NAMALWA (cell line): ENCODE results near the gene ZNF544.

Experiments
- DNase-seq: peaks from one replicate; pipeline ENCODE4 v3.0.0-alpha.2; 2015; ENCODE audit warnings: low spot score

ZNF544 gene

GRCh38 chr19:58228585-58229254, at the start of gene ZNF544:
Gene ZNF544 (plus strand): TSS chr19:58228914. CDS start chr19:58244024, 15,110 bp downstream.
- peak; percentile 62 for DNase-seq

GRCh38 chr19:58181902-58182576, 46.7 kb upstream of the ZNF544 start:
- peak; percentile 91 for DNase-seq

- DNase-seq: peak; percentile 92
Measured at GRCh38 chr19:58182577-58182988, 46.1 kb upstream of the ZNF544 start.

GRCh38 chr19:58182989-58183816, 45.5 kb upstream of the ZNF544 start, which contains the start of gene ZNF274:
Gene ZNF274 (plus strand): TSS chr19:58183061. CDS start chr19:58183966, 905 bp downstream.
- DNase-seq: peak; percentile 94

- no peak for DNase-seq
Measured at GRCh38 chr19:58183817-58184215, 44.9 kb upstream of the ZNF544 start.

- peak; percentile 46 for DNase-seq
Measured at GRCh38 chr19:58196901-58197616, 31.7 kb upstream of the ZNF544 start.

GRCh38 chr19:58203814-58204475, 24.8 kb upstream of the ZNF544 start:
- DNase-seq: no peak

- no peak for DNase-seq
Measured at GRCh38 chr19:58204566-58204965, 24.1 kb upstream of the ZNF544 start.

- no peak for DNase-seq
Measured at GRCh38 chr19:58209577-58209976, 19.1 kb upstream of the ZNF544 start.

GRCh38 chr19:58212336-58213074, 16.2 kb upstream of the ZNF544 start:
- DNase-seq: no peak

- no peak for DNase-seq
Measured at GRCh38 chr19:58213075-58213369, 15.7 kb upstream of the ZNF544 start.

GRCh38 chr19:58217069-58217481, 11.6 kb upstream of the ZNF544 start:
- DNase-seq: no peak

GRCh38 chr19:58217607-58218391, 10.9 kb upstream of the ZNF544 start:
- no peak for DNase-seq

- DNase-seq: peak; percentile 70
Measured at GRCh38 chr19:58218899-58219298, 9.8 kb upstream of the ZNF544 start.

GRCh38 chr19:58227964-58228584, 640 bp upstream of the ZNF544 start:
- peak; percentile 21 for DNase-seq

GRCh38 chr19:58229255-58229639, 533 bp downstream of the ZNF544 start:
- peak; percentile 38 for DNase-seq

- DNase-seq: no peak
Measured at GRCh38 chr19:58237324-58237723, 8.6 kb downstream of the ZNF544 start.

GRCh38 chr19:58243351-58243750, 14.6 kb downstream of the ZNF544 start:
- DNase-seq: no peak

GRCh38 chr19:58248886-58249285, 20.2 kb downstream of the ZNF544 start:
- no peak for DNase-seq
